ENCODE results near the gene WDR27.

DNA sequence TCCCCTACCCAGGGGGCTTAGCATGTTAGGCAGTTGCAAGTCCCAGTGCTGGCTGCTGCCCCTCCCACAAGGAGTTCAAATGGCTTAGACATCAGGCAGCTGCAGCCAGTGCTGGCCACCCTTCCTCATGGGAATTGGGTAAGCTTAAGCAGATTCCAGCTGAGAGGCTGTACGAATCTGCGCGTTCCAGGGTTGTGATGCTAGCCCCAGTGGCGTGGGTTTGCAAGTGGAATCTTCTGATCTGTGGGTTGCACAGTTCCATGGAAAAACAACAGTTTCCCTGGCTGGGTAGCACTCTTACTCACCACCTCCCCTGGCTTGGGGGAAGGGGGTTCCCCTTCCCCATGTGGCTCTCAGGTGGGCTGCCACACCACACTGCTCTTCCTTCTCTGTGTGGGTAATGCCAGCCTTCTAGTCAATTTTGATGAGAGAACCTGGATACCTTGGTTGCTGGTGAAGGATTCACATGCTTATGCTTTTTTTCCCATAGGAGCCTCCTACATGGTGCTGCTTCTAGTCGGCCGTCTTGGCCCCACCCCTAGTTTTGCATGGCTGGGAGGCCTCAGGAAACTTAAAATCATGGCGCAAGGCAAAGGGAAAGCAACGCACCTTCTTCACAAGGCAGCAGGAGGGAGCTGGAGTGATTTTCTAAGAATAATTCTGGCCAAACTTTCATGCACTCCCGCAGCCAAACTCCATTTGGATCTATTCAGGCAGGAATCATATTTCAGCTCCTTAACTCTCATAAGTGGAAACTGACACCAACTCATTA is 36.6 kb upstream of the WDR27 start:
- TF ChIP-seq, protein P1, sequence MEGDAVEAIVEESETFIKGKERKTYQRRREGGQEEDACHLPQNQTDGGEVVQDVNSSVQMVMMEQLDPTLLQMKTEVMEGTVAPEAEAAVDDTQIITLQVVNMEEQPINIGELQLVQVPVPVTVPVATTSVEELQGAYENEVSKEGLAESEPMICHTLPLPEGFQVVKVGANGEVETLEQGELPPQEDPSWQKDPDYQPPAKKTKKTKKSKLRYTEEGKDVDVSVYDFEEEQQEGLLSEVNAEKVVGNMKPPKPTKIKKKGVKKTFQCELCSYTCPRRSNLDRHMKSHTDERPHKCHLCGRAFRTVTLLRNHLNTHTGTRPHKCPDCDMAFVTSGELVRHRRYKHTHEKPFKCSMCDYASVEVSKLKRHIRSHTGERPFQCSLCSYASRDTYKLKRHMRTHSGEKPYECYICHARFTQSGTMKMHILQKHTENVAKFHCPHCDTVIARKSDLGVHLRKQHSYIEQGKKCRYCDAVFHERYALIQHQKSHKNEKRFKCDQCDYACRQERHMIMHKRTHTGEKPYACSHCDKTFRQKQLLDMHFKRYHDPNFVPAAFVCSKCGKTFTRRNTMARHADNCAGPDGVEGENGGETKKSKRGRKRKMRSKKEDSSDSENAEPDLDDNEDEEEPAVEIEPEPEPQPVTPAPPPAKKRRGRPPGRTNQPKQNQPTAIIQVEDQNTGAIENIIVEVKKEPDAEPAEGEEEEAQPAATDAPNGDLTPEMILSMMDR (conservative IDR thresholded peaks at IDR 0.05; ENCODE audit: low read length), result no peak
- no peak for TF ChIP-seq EZH2phosphoT487 (IDR thresholded peaks at IDR 0.05; ENCODE audit: borderline replicate concordance)

Measured in Loucy (cell line).